HG03095 (cell line): ENCODE data around the gene SRD5A1.

ENCODE experiments used
- ATAC-seq: cut with Tn5 transposase; IDR thresholded peaks from one replicate; pipeline ENCODE4 v1.9.1; 2021; ENCODE audit warnings: moderate library complexity; ENCODE audit not compliant: unreplicated experiment

Gene SRD5A1

DNA sequence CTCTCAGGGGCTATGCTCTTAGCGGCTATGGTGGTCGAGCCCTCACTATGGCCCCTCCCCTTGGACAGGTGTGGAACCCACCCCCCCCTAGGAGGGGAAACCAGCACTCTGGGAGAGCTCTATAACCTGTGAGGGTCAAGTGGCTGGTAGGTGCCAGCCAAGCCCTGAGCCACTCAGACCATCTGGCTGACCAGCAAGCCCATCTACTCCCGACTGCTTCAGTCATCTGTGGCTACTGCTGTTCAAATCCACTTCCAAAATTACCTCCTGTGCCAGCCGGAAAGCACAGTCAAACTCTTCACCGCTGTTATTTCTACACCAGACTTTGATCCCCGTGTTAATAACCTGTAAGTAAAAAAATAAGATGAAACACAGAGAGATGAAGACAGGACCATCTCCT is 28.9 kb upstream of the SRD5A1 start:
- no peak for ATAC-seq

DNA sequence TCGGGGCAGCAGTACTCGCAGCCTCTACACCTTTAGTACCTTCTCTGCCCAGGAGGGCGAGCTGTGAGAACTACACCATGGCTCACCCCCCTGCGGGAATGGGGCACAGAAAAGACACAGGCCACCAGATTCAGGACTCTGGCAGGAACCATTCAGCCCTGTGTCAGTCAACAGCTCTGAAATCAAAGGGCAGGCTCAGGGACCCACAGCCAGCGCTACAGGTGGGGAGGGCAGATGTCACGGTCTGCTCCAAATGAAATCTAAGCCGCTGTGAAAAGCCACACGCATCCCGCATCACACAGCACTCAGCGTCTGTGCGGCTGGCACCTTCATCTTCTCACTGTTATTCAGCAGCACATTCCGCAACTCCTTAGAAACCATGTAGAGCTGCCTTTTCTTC is 28.3 kb upstream of the SRD5A1 start:
- ATAC-seq: no peak

DNA sequence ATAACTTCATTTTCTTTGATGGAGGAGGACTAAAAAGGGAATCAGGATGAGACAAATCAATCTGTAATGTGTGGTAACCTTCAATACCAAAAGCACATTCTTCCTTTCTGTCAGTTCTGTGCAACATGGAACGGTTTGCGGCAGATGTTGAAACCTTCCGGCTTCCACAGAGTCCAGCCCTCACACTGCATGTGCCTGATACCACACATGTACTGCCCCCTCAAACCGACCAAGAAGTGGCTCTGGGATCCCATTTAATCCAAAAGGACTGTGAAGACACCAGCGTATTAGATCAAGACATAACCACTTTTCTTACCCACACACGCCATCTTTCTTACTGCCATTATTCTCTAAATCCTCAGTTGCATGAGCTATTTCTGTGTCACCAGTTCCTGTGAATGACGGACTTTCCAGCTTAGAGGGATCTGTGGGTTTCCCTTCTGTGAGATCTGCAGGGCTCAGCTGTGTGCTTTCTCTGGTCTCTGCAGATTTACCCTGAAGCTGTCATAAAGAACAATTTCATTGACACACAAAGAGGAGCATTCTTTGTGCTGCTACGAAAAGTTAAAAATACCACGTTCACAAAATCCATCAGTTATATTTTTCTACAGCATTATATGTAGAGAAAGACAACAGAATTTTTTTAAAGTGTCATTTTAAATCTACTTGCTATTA is 26.2 kb upstream of the SRD5A1 start:
- ATAC-seq: no peak

DNA sequence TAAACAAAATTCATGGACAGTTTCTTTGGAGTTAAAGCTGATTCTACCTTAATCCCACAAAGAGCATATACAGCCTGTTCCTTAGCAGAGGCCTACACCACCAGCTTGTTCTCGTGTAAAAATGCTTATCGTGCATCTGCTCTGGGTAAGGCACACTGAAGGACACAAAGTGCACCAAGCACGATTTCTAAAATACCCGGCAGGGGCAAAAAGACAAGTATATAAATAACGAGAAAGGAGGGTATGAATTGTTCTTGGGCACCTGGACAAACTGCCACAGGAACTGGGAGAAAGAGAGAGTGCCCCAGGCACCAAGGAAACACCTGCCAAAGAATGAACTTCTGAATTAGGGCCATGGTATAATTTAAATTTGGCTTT is 25.7 kb upstream of the SRD5A1 start:
- ATAC-seq: no peak

DNA sequence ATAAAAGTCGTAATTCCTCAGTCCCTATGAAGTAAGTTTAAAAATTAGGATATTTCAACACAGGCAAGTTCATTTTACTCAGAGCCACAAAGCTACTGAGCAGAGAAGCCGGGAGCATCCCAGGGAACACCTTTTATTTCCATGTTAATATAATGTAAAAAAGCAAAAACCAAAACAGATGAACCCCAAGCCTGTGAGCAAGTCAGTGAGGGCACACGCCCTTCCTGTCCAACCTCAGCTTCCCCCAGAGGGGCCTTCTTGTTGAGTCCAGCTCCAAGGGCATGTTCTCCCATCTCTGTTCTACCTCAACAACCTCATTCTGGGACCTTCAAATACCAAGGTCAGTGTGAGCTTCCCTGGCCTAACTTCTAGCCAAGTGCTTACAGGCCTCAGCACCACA is 25.2 kb upstream of the SRD5A1 start:
- ATAC-seq: no peak

DNA sequence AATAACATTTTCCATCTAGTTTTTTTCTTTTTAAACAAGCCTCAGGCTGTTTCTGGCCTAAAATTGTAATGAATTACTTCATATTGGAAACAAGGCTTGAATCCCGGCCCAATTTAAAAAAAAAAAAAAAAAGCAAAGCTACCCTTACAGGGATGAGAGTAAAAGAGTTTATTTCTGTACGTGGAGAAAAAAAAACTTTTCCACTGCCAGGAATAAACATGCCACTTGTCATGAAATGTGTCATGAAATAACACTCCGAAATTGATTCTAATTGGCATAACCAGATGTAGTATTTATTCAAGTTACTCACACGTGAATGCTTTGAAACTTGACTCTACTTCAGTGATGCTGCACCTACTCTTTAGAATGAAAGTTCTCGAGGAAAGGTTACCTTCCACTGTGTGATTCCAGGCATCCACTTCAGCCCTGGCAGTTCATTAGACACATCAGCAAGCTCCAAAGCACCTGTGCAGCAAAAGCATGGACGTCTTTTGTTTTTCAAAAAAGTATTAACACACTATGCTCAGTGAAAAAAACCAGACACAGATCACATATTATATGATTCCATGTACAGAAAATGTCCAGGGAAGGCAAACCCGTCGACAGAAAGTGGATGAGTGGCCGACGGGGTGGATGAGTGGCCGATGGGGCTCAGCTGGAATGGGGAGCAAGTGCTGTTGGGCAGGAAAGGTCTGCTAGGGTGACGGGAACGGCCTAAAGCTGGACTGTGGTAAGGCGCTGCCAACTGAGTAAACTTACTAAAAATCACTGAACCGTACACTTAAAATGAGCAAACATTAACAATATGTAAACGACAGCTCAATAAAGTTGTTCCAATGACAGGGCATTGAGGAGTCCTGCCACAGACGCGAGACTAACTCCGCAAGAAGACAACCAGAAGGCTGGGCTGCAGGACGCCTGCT is 21.6 kb upstream of the SRD5A1 start:
- ATAC-seq: no peak

DNA sequence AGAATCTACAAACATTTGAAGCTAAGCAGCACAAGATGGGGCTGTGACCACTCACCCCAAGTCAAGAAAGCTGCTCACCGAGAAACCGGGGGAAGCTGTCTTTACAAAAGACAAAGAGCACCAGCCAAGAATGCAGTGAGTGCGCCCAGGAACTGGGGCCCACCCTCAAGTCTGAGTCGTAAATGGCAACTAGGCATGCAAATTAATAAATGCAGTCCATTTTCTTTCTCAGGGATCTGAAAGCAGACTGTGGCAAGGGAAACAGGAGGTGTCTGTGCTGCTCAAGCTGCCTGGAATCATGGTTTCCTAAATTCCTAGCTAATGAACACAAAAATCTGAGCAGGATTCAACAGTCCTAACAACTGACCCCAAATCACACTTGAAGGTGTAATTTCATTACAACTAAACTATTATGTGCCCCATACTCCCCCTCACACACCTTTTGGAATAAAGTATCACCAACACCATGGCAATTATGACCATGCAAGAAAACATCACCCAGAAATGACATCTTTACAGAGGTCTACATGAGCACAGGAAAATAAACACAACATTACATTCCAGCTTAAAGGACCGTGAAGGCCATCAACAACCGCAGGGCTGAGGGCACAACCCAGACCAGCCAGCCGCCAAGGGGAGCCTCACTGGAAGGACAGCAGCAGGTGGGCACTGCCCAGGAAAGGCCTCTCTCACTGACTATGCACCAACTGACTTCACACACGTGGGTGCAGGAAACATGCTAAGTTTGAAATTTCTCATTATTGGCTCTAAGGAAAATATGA is 18.0 kb upstream of the SRD5A1 start:
- no peak for ATAC-seq

DNA sequence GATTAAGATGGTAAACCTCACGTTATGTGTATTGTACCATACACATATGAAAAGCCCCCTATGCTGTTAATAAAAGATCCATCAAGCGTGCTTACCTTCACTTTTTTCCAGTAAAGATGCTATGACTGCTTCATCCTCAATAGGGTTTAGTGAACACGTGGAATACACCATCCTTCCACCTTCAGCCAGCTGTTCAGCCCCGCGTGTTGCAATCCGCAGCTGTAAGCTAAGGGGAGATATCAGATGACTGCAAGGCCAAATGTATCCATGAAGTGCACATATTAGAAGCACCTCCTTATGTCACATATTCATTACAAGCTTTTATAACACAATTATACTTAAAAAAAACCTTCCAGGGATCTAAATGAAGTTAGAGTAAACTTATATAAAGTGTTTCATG is 16.6 kb upstream of the SRD5A1 start:
- no peak for ATAC-seq

DNA sequence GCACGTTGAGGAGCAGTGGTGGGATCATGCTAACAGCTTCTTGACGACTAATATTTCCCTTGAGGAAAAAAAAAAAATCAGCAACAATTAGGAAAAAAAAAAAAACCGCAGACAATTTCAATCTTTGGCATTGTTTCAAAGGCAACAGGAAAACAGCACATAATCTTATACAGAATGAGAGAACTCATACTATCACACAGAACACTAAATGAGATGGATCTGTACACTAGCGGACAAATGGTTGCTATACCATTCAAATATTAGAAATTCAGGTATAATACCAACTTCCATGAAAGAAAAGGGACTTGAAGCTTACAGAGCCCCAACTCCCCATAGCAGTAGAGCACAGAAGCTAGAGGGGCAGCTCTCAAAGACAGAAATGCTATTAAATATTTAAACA is 10.0 kb upstream of the SRD5A1 start:
- no peak for ATAC-seq

DNA sequence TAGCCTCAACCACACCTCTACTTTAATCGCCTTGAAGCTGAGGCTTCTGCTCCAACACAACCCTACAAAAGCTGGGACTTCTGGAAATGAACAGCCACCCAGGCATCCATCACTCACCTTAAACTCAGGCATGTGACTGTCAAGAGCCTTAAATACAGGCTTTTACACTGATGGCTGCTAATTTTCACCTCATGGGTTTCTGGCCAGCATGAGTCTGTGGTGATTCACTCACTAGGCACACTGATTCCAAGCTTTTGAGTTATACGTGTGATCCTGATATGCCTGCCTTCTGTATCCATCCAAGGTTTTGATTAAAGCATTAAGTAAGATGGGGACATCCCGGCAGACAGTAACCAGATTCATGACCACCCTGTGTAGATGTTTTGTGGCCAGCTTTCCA is 9.3 kb upstream of the SRD5A1 start:
- ATAC-seq: no peak

DNA sequence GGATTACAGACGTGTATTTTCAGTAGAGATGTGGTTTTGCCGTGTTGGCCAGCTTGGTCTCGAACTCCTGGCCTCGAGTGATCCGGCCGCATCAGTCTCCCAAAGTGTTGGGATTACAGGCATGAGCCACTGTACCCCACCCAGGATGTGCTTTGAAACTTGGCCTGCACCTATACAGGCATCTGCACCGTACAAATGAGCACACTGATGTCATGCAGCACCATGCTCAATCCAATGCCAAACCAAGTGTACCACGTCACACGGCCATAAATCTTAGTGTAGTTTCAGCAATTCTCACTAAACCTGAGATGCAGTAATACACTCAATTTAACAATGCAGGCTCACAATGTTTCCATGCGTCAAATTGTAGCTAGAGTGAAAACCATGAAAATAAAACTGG is 6.7 kb upstream of the SRD5A1 start:
- ATAC-seq: no peak

DNA sequence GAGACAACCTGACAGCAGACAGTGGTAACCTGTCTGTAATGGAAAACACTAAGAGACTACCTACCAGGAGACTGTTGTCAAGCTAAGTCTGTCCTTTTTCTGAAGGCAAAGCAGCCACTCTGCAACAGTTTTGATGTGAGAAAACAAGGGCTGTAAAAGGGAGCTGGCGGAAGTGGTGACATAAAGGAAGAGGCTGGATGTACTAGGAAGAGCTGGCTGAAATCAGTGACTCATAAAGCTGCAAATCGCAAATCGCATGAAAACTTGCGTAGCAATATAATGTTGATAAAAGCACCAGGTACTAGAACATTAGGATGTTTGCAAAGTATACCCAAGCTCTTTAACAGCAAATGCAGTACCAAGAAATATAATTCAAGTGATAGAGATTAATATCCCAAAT is 1.8 kb upstream of the SRD5A1 start:
- ATAC-seq: no peak

DNA sequence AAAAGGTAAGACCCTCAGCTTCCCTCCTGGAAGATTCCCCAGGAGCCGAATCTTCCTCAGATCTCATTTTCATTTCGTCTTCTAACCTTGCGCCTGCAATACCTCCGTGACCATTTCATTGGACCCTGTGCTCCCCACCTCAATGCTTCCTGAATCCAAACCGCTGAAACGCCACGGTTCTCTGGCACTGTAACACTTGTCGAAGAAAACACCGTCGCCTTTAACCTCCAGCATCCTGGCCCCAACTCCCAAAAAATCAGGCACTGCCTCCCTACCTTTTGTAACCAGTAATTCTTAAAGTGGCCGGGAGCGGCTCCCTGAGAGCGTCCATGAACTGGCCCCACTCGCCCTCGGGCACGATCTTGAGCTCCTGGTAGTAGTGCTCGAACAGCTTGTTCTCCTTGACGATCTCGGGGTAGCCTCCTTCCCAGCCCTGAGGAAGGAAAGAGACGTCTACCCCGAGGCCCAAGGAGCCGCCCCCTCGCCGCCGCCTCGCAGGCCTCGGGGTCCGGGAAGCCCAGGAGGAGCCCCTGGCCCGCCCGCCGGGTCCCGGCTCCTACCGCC is 834 bp upstream of the SRD5A1 start:
- peak; percentile 26 for ATAC-seq

DNA sequence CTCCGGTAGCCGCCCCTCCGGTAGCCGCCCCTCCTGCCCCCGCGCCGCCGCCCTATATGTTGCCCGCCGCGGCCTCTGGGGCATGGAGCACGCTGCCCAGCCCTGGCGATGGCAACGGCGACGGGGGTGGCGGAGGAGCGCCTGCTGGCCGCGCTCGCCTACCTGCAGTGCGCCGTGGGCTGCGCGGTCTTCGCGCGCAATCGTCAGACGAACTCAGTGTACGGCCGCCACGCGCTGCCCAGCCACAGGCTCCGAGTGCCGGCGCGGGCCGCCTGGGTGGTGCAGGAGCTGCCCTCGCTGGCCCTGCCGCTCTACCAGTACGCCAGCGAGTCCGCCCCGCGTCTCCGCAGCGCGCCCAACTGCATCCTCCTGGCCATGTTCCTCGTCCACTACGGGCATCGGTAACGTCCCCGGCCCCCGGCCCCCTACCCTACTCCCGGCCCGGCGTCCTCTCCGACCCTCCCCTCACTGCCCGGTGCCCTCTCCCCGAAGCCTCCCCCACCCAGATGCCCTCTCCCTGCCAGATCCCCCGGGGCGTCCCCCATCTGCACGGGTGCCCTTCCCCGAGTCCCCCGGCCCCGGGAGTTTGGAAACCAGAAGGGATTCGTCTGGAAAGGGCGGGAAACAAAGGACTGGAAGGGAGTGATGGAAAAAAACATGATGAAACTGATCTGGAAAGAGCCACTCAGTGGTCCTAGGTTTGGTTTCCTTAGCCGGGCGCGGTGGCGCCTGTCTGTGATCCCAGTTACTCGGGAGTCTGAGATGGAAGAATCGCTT is 417 bp downstream of the SRD5A1 start:
- peak; percentile 44 for ATAC-seq

DNA sequence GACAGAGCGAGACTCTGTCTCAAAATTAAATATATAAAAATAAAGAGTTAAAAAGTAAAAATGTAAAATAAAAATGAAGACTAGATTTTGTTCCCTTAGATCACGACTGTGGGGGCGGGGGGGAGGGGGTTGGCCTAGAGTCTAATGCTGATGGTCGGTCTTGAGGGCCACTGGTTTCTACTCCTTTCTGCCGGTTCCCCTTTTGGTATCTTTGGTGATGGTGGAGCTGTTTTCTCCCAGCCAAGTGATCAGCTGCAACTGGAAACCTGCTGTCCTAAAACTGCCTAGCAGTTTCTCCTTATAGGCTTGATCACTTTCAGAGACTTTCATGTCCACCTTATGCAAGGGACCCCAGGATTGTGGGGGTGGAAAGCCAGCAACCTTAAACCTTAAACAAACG is 1.1 kb downstream of the SRD5A1 start:
- no peak for ATAC-seq

DNA sequence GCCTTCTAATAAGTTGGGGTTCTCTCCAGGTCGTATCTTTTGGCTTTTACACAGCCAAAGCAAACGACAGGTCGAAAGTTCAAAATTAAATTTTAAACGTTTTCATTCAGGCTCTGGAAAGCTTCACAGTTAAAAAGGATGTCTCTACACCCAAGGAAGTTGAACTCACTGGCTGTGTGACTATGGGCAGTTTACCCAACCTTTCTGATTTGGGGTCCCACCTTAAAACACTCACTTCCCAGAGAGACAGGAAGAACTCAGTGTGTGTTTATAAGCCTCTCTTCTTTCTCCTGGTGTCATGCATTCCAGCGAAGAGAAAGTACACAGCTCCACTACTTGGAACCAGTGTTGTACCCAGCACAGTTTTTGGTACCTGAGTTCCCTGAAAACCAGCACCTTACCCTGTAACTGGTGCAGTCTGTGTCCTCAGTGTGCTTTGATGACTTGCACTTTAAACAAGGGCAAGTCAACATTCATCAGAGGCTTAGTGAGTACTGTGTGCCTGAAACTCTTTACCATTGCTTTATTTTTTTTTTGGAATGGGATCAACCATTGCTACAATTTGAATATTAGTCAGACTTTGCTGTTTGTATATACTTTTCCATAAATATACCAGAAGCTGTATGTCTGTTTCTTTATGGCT is 1.7 kb downstream of the SRD5A1 start:
- ATAC-seq: no peak

DNA sequence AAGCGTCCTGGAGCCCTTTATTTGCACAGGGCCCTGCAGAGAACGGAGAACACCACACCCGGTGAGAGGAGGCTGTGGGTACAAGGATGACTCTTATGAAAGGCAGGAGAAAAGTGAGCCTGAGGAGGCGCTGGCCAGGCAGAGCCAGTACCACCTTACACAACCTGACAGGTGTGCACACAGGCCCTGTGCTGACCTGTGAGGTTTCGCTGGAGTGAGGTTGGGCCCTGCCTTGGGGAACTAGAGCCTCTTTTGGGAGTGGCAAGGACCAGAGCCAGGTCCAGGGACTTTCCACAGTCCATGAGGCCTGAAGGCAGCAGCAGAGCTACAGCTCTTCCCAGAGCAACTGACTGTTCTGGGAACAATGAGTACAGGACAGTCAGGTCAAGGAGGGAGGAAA is 3.1 kb downstream of the SRD5A1 start:
- ATAC-seq: no peak

DNA sequence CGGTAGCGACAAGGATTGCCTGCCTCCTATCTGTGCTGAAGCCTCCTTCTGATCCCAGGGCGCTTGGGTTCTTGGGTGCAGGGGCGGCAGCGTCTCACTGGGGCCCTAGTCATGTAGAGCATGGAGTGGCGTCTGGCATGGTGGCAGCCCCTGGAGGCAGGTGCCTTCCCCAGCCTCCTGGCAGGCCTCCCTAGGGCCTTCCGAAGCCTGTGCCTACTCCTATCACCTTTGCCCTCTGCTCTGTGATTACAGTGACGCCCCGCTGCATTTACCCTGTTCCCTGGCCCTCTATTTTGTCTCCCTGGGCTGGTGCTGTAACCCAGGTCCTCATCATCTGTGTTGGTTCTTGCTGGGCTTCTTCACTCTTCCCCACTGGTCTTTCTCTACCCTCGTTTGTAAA is 3.8 kb downstream of the SRD5A1 start:
- ATAC-seq: no peak

DNA sequence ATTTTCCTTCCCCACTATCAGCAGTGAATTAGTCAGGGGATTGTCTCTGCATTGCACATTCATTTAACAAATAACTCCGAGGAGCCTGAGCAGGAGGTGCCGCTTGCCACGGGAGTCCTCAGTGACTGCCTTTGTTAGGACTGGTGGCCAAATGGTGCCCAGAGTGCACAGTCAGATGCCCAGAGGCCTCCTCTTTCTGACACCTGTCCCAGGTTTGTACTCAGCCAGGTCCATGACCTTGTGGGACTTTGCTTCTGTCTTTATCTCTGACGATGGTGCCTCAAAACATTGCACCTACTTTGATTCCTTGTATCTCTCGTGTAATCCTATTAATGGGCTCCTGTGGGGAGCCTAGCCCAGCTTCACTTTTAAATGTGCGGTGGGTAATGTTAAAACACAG is 4.3 kb downstream of the SRD5A1 start:
- ATAC-seq: no peak

DNA sequence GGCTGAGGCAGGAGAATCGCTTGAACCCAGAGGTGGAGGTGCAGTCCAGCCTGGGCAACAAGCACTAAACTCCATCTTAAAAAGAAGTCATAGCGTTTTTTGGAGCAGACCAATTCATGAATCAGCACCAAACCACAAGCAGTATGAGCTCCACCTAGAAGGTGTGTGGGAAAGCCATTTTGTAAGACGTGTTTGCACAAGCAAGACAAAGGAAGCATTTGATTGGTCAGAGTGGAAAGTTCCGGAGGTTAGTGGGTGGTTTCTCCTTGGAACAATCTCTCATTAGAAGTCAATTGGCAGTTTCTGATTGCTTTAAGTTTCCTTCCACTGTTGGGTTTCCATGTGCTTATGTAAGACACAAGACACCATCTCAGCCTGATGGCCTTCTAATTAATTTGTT is 5.0 kb downstream of the SRD5A1 start:
- ATAC-seq: no peak
